IPS DF 4.7 (cell line): ENCODE data around the gene P2RY6.
"Not testable (repeated sequence)": the region's sequence is repeated elsewhere in the genome, so short reads cannot be mapped to it uniquely, and the experiment has no call there.

Source experiments
- DNase-seq: peaks from one replicate; pipeline ENCODE4 v3.0.0-alpha.2; 2013; ENCODE audit warnings: low spot score; ENCODE audit errors: extremely low read depth

P2RY6 gene

GRCh38 chr11:73271936-73272679, at the start of gene P2RY6:
Gene P2RY6 (plus strand): TSS chr11:73272338. CDS start chr11:73296519, 24,181 bp downstream.
- no peak for DNase-seq

GRCh38 chr11:73223998-73224730, 48.0 kb upstream of the P2RY6 start:
- DNase-seq: no peak

DNA sequence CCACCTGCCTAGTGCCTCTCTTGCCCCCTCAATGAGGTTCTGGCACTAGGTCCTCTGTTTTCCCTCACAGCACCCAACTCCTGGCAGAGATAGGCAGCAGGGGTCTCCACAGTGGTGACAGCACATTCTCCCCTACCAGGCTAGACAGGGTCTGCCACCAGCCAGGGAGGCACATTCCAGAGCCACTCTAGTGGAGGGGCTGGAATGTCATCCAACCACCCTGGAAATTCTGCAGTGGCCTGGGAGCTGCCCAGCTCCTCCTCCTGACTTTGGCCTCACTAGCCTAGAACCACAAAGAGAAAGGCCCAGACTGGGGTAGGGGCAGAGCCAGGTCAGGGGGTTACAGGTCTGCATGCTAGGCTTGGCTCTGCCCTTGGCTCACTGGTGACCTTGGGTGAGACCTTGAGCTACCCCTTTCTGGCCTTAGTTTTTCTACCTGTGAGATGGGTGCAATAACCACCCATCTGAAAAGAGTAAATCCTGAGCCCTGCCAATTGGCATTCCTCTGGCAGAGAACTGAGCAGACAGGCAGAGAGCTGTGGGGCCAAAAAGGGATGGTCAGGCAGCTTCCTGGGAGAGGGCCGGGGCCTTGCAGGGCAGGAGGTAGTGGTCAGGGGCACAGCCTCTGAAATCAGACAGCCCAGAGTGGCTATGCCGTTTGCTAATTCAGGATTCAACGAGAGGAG, 47.0 kb upstream of the P2RY6 start:
- no peak for DNase-seq

DNA sequence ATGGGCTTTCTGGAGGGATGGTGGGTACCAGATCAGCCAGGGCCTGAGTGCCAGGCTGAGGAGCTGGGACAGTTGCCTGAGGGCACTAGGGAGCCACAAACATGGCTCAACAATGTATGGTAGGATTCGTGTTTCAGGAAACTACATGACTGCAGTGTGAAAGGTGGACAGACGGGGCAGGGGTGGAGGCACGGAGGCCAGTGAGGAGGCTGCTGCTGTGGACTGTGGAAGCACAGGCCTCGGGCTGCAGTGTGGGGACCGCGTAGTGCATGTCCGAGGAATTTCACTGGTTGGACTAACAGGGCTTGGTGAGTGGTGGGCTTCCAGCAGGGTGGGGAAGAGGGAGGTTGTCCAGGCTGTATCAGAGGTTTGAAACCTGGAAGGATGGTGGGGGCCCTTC, 46.3 kb upstream of the P2RY6 start:
- DNase-seq: no peak

GRCh38 chr11:73226297-73227006, 45.7 kb upstream of the P2RY6 start:
- DNase-seq: no peak

GRCh38 chr11:73227571-73228211, 44.4 kb upstream of the P2RY6 start:
- no peak for DNase-seq

DNA sequence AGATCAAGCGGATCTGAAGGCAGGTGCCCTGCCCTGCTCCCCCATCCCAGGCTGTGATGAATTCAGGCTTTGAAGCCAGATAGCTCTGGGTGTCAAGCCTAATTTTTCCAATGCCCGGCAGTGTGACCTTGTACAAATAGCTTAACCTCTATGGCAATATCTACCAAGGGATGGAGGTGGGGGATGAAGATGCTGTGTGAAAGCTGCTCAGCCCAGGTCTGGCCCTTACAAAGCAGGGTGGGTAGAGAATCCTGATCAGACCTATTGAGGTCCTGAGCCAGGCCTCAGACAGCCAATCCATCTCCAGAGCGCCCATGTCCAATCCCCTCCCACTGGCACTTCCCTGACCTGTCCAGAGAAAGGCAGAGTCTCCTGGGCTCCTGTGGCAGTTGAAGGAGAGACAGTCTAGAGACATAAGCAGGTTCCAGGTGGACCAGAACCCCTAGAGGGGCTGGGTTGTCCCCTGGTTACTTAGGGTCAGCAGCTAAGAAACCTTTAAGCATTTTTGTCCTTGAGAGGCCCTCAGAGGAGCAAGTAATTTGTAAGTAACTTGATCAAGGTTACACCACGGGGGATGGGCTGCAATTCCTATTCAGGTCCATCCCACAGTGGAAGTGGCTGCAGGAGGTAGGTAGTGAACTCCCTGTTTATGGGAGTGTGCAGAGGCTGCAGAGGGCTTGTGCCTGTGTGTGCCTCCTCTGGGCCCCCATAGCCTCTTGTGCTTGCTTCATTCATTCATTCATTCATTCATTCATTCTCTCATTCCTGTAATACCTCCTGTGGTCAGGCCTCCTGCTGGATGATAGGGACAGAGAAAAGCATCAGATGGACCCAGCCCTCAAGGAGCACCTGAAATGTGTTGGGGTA, 43.6 kb upstream of the P2RY6 start:
- DNase-seq: no peak

DNA sequence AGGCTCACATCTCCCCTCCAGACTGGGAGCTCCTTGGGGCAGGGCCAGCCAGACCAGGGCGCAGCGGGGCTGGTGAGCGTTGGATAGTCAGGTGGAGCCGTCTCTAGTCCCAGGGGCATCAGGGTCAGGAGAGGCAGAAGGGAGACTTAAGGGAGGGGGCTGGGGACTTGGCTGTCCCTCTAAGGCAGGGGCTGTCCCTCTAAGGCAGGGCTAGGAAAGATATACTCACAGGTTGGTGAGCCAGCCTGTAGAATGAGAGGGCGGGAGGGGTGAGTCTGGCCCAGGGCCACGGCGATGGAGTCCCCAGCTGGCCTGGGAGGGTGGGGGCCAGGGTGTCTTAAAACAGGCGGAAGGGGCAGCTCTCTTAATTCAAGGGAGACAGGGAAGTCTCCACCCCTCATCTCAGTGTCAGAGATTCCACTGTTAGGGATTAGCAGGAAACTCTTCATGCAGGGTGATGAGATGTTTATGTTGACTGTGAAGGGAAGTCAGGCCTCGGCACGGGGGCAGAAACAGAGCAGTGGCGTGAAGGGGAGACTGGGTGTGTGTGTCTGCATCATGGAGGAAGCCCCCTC, 42.7 kb upstream of the P2RY6 start:
- no peak for DNase-seq

- DNase-seq: no peak
Observed at GRCh38 chr11:73229896-73230875, 42.0 kb upstream of the P2RY6 start.

- no peak for DNase-seq
Observed at GRCh38 chr11:73230931-73231330, 41.2 kb upstream of the P2RY6 start.

- not testable (repeated sequence) for DNase-seq
Observed at GRCh38 chr11:73232487-73232886, 39.7 kb upstream of the P2RY6 start.

DNA sequence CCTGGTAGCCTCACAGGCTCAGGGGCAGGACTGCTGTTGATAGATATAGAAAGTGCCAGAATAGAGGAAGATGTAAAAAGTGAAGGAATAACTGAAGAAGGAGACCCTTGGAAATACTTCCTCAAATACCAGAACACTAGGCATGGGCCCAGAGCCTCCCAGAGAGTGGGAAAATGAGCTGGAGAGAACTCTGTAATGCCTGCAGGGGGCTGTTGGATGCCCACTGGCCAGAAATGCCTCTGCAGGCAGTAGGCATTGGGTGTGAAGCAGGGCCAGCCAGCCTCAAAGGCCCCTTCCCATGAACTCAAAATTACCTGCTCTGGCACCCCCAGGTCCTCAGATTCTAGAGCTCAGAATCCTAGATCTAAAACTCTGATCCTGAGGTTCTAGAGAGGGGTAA, 38.9 kb upstream of the P2RY6 start:
- DNase-seq: no peak

DNA sequence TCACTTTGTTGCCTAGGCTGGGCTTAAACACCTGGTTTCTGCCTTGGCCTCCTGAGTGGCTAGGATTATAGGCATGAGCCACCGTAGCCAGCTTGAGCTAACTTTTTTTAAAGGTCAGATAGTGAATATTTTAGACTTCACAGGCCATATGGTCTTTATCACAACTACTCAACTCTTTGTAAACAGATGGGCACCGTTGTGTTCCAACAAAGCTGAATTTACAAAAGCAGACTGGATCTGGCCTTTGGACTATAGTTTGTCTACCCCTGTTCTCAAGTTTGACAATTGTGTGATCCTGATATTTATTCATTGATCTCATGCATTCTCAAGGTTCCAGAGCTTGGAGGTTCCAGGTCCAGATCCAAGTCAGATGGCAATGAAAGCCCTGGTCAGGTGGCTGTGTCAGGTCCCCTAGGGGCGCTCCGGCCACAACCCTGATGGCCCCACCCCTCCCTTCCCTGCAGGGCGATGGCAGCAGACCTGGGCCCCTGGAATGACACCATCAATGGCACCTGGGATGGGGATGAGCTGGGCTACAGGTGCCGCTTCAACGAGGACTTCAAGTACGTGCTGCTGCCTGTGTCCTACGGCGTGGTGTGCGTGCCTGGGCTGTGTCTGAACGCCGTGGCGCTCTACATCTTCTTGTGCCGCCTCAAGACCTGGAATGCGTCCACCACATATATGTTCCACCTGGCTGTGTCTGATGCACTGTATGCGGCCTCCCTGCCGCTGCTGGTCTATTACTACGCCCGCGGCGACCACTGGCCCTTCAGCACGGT, 38.3 kb upstream of the P2RY6 start:
- DNase-seq: no peak

- no peak for DNase-seq
Observed at GRCh38 chr11:73234471-73235181, 37.5 kb upstream of the P2RY6 start.

GRCh38 chr11:73235236-73235786, 36.8 kb upstream of the P2RY6 start:
- DNase-seq: no peak

GRCh38 chr11:73236205-73236765, 35.9 kb upstream of the P2RY6 start:
- no peak for DNase-seq

- no peak for DNase-seq
Observed at GRCh38 chr11:73236854-73237253, 35.3 kb upstream of the P2RY6 start.
